SK-MEL-5 (cell line): ENCODE data around the gene PPFIBP1. TPM values are rescaled to one million over a fixed set of nuclear protein-coding genes. Genes with fewer than 3 reads are reported as not detected.
A peak's percentile ranks its signal among the peaks of the same experiment; 100 is the strongest.
"Not testable (repeated sequence)": the region's sequence is repeated elsewhere in the genome, so short reads cannot be mapped to it uniquely, and the experiment has no call there.

Experiments used
- DNase-seq: peaks from one replicate; pipeline ENCODE4 v3.0.0-alpha.2; 2016; ENCODE audit warnings: low read depth, low spot score
- in situ Hi-C: cut with HindIII; loops from 2 replicates; pipeline ENCODE4 v1.10.0; 2016; ENCODE audit warnings: low sequenced_read_pairs, high pct_unique_total_duplicates, low pct_unique_long_range_greater_than_20kb
- total RNA-seq: library from RNA; depleted of rRNA; stranded (reverse); fragments of >200 nt; shearing (Covaris generic); gene quantifications from 2 replicates; pipeline ENCODE4 v1.2.3, GENCODE V29; 2014

PPFIBP1 gene
- total RNA-seq, 1 experiment from 2014 or later = 55.8 TPM

DNA sequence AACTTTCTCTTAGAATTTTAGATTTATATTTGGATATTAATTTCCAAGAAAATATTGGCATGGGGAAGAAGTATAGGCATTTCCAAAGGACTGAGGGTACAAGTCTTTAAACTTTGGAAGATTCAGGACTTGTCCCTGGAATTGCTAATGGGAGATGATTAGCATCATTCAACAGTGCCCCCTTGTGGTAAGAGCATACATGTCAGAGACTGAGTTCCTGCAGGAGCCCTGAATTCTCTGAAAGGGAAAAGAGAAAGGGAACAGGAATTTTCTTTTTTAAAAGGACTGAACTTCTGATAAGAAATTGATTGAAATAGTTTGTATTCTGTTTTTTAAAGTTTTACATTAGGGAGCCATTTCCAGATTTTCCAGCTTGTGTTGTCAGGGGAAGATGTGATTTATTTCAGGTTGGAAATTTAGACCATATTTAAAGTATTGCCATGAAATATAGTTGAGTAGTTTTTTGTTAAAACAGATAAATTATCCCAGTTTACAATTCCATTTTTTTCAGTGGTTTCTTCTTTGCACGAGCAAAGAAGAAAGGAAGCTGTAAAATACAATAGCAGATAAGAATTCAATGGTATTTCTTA lies 128.3 kb downstream of the PPFIBP1 start:
- DNase-seq = peak; percentile 86
- in situ Hi-C loops = no loop called here

DNA sequence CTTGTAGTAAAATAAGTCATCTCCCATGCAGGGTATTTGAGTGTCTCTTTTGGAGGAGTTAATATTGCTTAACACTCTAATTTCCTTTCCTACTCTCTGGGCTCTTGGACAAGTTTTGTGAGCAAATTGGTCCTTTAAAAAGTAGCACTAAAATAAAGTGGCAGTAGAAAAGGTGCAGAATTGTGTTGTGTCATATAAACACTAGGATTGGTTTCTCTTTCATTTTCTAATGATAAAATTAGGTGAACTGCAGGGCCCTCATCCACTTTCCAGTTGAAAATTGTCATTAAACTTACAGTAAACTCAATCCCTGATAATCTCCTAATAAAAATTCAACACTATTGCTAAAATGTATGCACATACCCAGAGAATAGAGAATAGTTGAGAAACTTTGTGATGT lies 129.7 kb downstream of the PPFIBP1 start:
- DNase-seq = no peak
- in situ Hi-C loops = no loop called here

DNA sequence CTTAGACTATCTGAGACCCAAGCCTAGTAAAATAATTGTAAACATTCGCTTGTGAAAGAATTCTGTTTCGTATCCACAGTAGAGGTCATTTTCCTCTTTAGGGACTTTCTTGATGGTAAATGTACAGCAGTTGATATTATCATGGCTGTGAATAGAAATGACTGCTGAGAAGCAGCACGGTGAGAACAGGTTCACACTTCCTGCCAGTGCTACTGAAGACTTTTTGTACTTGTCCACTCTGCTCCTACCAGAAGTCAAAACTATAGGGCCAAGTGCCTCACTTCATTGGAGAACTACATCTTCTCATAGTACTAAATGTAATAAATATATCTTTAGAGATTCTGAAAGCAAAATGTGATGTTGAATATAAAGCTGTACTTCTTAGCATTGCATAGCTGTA lies 131.5 kb downstream of the PPFIBP1 start:
- in situ Hi-C loops, DNase-seq: not testable (repeated sequence)

DNA sequence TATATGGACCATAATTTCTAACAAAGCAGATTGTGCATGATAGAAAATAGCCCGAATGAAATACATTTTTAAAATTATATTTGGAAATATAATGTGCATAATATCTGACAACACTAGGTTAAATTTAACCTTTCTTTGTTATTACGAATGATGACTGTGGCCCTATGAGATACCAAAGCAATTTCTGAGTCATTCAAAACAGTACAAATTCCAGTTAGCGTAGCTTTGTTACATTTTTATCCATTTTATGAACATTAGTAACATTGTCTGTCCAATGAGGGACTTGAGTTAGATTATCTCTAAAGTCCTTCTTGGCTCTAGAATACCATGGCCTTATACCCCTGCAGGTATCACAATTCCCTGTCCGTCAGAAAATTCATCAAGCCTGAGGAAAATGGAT lies 133.3 kb downstream of the PPFIBP1 start:
- no peak for DNase-seq
- in situ Hi-C loops = no loop called here

DNA sequence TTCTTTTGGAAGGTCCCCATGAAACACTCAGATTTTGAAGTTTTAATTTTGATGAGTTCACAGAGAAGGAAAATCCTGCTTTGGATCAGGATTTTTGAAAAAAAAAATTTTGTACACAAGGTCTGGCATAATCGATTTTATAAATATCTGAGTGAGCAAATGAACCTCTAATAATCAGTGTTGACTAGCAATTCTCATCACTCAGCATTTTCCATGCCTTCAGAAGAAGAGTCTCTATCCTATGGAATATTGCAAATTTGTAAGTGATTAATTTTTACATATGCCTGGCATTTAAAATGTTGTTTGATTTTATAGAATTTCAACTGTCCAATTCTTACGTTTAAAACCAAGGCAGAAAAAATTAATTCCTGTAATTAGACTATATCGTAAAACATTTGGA lies 141.7 kb downstream of the PPFIBP1 start:
- in situ Hi-C loops = no loop called here
- DNase-seq = no peak

DNA sequence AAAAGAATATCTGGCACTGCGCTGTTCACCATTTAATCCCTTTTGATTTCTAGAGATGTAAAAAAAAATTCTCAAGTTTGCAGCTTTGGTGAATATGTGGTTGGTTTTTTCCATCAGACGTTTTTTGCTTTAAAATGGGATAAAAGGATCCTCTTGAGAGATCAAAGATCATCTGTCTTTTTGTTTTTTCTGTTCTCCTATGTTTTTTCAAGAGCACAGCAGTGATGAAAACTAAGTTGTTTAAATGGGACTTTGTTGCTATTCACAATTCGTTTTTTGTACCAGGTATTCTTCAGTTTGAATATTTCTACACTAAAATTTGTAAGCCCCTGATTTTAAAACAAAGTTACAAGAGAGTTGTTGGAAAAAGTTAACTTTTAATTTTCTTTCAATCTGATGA lies 142.5 kb downstream of the PPFIBP1 start:
- no peak for DNase-seq
- in situ Hi-C loops = no loop called here

DNA sequence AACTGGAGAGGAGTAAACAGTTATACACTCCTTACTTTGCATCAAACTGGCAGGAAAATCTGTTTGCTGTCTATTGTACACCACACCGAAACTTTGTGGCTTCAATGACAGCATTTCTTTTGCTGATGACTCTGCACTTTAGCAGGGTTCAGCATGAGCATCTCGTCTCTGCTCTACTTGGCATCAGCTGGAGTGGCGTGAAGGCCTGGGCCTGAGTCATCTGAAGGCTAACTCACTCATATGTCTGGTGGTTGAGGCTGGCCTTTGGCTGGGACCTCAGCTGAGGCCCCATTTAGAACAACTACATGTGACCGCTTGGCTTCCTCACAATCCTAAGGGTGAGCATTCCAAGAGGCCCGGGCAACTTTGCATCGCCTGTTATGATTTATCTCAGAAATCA lies 143.5 kb downstream of the PPFIBP1 start:
- DNase-seq = no peak
- in situ Hi-C loops = no loop called here

DNA sequence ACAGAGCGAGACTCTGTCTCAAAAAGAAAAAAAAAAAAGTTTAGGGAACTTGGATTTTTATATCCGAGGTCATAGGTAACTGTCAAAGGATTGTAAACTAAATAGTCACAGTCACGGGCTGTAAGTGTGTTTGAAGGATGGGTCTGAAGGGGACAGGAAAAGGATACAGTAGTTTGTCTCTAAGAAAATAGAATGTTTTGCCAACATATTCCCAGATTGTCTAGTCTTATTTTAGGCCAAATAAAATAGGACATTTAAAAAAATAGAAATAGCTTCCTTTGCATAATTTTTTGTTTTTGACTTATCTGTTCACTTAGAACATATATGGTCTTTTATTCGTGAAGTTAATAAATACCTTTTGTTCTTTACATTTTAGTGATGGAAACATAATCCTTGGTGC lies 148.0 kb downstream of the PPFIBP1 start:
- no peak for DNase-seq
- in situ Hi-C loops = no loop called here

DNA sequence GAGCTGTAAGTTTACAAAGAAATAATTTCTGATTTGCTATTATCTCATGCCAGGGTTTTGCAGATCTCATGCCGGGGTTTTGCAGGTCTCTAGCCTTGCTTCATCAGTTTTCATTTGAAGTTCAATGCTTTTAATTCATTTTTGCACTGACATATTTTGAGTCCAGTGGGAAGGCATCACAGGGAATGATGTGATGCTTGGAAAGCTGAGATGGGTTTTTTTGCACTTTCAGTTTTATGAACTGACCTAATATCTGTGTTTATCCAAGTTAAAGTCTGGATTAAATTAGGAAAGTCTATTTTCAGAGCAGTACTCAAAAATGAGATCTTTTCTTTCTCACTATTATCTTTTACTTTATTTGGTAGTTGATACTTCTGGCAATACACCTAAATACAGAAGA lies 148.6 kb downstream of the PPFIBP1 start:
- in situ Hi-C loops = no loop called here
- DNase-seq = no peak

DNA sequence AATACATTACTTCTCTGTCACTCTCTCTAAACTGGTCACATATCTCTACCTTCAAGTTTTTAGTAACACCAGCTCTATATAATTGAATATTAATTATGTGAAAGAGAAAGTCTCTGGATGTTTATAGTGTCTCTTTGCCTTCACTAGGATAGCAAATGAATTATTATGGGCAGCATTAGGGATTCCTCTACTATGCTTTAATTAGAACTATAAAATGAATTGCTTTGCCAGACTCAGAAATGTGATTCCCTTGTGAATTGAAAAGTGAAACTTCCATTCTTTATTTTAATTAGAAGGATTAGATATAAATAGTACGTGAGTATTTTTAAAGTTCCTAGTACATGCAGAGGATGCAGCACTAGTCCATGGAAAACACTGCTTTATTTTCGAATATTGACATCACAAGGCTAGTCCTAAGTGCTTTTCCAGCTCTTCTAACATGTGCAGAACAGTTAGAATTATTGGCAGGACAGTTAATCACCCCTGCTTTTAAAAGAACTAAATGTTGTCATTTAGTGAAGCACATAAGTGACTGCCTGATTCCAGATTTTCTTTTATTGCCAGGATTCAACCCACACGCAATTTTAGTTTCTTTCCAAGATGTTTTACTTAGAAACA lies 149.2 kb downstream of the PPFIBP1 start:
- DNase-seq = no peak
- in situ Hi-C loops = no loop called here

DNA sequence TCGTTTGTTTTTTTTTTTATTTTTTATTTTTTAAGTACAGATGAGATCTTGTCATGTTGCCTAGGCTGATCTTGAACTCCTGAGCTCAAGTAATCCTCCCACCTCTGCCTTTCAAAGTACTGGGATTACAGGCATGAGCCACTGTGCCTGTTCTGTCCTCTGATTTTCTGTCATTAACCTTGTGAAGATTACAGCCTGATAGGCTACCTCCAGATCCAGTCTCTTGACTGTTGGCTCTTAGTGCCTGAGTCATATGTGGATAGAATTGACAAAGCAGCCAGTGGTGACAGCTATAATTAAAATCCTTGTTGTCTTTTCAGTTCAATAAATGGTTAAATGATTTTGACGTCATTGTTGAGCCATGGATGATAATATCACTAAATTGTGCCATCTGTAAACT lies 151.0 kb downstream of the PPFIBP1 start:
- DNase-seq = no peak
- in situ Hi-C loops = no loop called here

DNA sequence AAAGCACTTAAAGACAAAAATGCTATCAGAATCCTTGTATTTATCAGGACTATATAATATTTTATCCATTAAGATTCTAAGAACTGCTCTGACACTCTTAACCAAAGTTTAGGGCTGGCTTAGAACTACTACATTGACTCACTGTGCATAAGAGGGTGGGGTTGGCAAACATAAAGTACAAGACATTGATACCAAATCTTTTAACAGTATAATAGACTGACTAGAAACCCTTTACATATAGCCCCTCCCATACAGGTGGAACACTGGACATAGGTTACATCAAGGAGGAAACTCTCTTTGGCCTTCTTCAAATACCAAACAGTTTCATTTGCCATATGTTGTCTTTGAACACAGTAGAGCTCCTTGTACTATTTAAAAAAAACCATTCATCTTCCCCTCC lies 156.6 kb downstream of the PPFIBP1 start:
- in situ Hi-C loops = no loop called here
- DNase-seq = no peak

DNA sequence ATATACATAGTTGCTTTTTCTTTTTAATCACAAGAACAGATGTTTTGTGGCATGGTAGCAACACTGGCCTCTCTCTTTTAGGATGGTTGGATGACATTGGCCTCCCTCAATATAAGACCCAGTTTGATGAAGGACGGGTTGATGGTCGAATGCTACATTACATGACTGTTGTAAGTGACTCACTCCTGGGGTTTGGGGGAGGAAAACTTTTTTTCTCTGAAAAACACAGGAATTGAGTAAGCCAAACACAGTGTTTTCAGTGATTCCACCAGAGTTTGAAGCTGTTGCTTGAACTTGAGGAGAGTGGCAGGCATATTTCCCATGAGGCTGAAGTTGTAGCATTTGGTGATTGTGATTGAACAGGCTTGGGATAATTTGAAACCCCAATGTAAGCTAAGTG lies 158.5 kb downstream of the PPFIBP1 start:
- in situ Hi-C loops = no loop called here
- no peak for DNase-seq

DNA sequence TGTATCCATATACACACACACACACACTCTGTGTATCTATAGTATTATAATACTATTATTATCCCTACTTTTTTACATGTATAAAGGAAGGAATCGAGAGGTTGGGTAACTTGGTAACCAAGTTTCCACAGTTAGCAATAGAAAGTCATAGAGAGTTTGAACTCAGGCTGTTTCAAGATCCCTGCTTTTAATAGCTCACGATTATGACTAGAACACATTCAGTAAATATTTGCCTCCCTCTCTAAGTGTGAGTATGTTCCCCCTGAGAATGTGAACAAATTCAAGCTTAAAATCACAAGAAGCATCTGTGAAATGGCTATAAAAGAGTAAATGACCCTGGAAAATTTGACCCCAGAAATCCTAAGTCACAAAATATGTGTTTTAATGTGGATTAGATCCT lies 161.3 kb downstream of the PPFIBP1 start:
- in situ Hi-C loops = no loop called here
- DNase-seq = no peak

DNA sequence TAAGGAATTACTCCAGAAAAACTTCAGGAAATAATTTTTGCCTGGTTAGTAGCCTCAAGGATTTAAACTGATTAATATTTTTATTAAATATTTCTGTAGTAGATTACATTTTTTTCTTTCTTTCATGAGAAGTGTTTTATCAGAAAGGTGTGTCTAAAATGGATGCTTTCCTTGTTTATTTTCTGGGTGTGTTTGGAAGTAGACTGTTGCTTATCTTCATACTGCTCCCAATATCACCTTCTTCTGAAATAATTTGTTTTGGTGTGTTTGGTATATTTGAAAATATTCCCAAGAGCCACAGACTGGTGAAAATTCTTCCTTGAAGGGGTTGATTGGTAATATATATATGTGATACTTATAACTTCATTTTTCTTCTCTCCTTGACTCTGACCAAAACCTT lies 162.1 kb downstream of the PPFIBP1 start:
- in situ Hi-C loops = no loop called here
- DNase-seq = no peak

DNA sequence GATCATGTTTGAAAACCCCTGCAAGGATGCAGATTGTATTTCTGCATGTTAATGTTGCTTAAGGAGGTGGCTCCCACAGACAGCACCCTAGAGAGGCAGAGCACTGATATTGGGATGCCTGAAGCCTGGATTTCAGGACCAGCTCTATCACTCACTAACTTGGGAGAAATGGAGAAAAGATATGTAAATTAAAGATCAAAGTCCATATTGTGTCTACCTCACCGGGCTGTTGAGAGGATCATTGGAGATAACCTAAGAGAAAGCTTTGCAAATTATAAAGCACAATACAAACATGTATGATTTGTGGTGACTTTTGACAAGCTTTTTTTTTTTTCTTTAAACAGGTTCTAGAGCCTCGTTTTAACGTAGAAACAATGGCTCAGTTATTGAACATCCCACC lies 164.7 kb downstream of the PPFIBP1 start:
- in situ Hi-C loops = no loop called here

DNA sequence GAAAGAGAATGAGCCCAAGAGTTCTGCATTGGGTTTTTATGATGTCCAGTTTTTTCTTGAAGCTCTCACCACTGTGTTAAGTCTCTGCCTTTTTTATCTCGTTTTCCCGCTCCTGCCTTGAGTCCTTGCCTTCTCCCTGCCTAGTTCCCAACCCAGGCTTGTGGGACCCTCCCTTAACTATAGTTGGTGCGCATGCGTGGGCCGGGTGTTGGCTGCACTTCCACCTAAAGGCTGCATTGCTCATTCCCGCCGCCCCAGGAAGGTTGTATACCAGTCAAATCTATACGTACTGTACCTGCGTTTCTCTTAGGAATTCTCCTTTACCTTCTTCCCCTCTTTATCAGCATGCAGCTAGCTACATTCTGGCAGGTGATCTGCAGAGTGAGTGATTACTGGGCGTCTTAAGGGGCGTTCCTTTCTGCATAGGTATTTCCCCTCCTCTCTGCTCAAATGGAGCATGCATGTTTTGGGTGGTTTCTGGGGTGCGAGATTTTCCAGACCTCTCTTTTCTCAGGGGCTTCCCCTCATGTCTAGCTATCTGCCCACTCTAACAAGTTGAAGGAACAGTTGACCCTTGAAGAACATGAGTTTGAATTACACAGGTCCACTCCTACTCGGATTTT lies 165.7 kb downstream of the PPFIBP1 start:
- in situ Hi-C loops = no loop called here
- no peak for DNase-seq

More for the DNA sequence above, 164.7 kb downstream of the PPFIBP1 start:
- no peak for DNase-seq

DNA sequence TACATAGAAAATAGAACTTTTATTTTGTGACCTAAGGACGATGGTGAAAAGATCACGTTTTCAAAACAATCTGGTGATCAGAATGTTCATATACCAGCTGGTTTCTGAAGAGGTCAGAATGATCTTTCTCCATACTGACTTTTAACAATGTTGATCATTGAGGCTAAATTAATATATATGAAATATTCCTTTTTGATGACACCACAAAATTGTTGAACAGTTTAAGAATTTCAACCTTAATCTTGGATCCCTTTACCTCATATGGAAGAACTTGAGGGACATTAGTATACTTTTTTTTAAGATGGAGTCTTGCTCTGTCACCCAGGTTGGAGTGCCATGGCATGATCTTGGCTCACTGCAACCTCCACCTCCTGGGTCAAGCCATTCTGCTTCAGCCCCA lies 169.4 kb downstream of the PPFIBP1 start:
- in situ Hi-C loops = no loop called here
- no peak for DNase-seq

DNA sequence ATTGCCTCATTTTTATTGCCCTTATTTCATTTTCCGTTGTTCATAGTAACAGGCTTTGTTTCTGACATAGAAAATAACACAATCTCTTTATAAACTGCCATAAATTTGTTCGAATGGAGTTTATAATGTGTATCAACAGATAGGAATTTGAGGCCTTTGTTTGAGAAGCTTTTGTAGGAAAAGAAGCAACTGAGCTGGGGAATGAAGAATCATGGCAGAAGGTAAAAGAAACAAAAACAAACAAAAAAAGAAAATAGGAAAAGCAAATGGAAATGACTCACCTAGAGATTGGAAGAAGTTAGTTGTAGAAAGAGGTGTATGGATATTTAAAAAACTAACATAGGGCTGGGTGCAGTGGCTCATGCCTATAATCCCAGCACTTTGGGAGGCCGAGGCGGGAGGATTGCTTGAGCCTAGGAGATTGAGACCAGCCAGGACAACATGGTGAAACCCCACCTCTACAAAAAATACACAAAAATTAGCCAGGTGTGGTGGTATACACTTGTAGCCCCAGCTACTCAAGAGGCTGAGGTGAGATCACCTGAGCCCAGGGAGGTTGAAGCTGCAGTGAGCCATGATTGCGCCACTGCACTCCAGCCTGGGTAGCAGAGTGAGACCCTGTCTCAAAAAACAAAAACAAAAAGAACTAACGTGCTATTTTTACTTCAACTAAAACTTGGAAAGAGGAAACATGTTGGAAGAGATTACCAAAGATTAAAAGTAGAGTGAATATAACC lies 171.7 kb downstream of the PPFIBP1 start:
- in situ Hi-C loops = no loop called here
- no peak for DNase-seq
